Cardiac muscle cell (in vitro differentiated cells and primary cell): Measurements from ENCODE around the gene B3GALT6. TPM values are rescaled to one million over a fixed set of nuclear protein-coding genes. Genes with fewer than 3 reads are reported as not detected.
"Not testable (repeated sequence)": the region's sequence is repeated elsewhere in the genome, so short reads cannot be mapped to it uniquely, and the experiment has no call there.

ENCODE experiments used
- DNase-seq, 2 donors: peaks; one replicate each; pipeline versions ENCODE4 v3.0.0 to v3.0.0-alpha.2; 2010 to 2017; ENCODE audit warnings: low read depth in 1 of 2, low spot score in 1 of 2
- H3K27ac ChIP-seq: fragments of 200-600 bp; sonication (generic); 2 replicates; pipeline ENCODE4 v1.5.1; 2016
- H3K27me3 ChIP-seq: fragments of 200-600 bp; sonication (generic); 2 replicates; pipeline ENCODE4 v1.6.0; 2016; ENCODE audit warnings: control low read depth
- H3K36me3 ChIP-seq: fragments of 200-600 bp; sonication (generic); 2 replicates; pipeline ENCODE4 v1.5.1; 2016; ENCODE audit warnings: control low read depth
- H3K4me1 ChIP-seq: fragments of 200-600 bp; sonication (generic); 2 replicates; pipeline ENCODE4 v1.8.1; 2017; ENCODE audit warnings: low read depth, mild to moderate bottlenecking, mixed run types
- H3K4me3 ChIP-seq: fragments of 200-600 bp; sonication (generic); 2 replicates; pipeline ENCODE4 v1.5.1; 2016; ENCODE audit warnings: mild to moderate bottlenecking
- H3K9me3 ChIP-seq: fragments of 200-600 bp; sonication (generic); 2 replicates; pipeline ENCODE4 v1.5.1; 2017; ENCODE audit warnings: low read depth, mild to moderate bottlenecking, control low read depth
- polyA plus RNA-seq: library from polyadenylated mRNA; unstranded; fragments of >200 nt; fragmentation: Nextera tagmentation; extraction: Ambion mirVana; gene quantifications from 2 replicates; pipeline ENCODE4 v1.2.1, GENCODE V29; 2016
- total RNA-seq: library from RNA; depleted of rRNA; stranded (reverse); fragments of >200 nt; gene quantifications from 2 replicates; pipeline ENCODE4 v1.2.3, GENCODE V29; 2016
- TF ChIP-seq, protein P1 (sequence below): IDR thresholded peaks from 2 replicates; pipeline ENCODE4 v1.5.1; 2012; ENCODE audit warnings: low read depth, mild to moderate bottlenecking, low read length

Gene B3GALT6
- total and polyA plus RNA-seq, 2 experiments from 2014 or later, result 56.8 to 58.9 TPM

DNA sequence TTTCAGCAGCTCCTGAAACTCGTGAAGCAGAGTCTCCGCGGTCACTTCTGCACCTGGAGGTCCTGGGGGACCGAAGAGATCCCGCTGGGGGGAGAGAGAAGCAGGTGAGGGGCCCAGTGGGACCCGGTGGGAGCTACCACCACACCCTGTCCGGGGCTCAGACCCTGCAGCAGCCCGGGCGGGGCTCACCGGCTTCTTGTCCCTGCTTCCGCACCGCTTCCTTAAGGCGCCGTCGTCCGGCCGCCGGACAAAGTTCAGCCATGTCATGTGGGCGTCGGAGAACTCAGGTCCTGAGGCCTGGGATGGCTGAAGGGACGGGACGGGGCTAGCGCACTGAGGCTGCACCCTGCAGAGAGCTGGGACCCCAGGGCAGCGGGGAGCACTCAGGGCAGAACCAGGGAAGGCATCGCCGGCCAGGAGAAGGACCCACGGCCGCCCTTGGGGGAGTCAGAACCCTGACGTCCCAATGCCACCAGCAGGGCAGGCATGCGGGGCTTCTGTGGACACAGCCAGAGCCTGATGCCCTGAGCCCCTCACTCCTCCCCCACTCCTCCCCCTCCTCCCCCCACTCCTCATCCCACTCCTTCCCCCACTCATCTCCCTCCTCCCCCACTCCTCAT, 12.3 kb downstream of the B3GALT6 start:
- DNase-seq, result no peak
- Histone ChIP-seq H3K27me3 (peaks cover 18% of the 10 kb centered on the region), H3K27ac (no peak overlapping the region), H3K36me3 (no peaks in the 10 kb centered on the region), H3K4me1 (peaks cover 5% of the 10 kb centered on the region), H3K4me3 (no peak overlapping the region), H3K9me3 (no peaks in the 10 kb centered on the region)
- TF ChIP-seq, protein P1, sequence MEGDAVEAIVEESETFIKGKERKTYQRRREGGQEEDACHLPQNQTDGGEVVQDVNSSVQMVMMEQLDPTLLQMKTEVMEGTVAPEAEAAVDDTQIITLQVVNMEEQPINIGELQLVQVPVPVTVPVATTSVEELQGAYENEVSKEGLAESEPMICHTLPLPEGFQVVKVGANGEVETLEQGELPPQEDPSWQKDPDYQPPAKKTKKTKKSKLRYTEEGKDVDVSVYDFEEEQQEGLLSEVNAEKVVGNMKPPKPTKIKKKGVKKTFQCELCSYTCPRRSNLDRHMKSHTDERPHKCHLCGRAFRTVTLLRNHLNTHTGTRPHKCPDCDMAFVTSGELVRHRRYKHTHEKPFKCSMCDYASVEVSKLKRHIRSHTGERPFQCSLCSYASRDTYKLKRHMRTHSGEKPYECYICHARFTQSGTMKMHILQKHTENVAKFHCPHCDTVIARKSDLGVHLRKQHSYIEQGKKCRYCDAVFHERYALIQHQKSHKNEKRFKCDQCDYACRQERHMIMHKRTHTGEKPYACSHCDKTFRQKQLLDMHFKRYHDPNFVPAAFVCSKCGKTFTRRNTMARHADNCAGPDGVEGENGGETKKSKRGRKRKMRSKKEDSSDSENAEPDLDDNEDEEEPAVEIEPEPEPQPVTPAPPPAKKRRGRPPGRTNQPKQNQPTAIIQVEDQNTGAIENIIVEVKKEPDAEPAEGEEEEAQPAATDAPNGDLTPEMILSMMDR, result no peak

DNA sequence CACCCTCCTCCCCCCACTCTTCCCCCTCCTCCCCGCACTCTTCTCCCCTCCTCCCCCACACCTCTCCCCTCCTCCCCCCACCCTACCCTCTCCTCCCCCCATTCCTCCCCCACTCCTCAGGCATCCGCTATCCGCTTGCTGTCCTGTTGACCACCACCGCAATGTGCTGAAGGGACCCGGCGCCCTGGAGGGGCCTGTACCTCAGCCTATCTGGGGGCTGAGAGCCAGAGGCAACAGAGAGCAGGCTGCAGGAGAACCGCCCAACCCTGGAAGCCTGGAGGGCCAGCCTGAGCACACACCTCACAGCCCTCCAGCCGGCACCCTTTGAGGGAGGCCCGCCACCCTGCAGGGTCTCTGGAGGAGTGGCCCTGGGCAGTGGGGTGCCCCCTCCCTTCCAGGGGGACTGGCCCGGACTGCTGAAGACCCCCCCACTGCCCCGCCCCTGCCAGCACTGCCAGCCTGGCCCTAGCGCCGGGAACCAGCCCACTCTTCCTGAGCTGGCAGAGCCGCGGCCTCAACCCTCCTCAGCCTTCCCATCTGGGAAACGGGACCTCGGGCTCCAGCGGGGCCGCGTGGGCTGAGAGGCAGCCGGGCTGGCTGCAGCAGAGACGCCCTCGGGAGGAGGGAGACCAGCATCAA, 13.3 kb downstream of the B3GALT6 start:
- no peaks in the 10 kb centered on the region for H3K9me3 ChIP-seq
- peaks cover 5% of the 10 kb centered on the region for H3K4me1 ChIP-seq
- no peak overlapping the region for H3K27ac ChIP-seq
- no peaks in the 10 kb centered on the region for H3K36me3 ChIP-seq
- H3K4me3 ChIP-seq, result no peak overlapping the region
- H3K27me3 ChIP-seq, result peaks cover 18% of the 10 kb centered on the region
- TF ChIP-seq, protein P1, result no peak
- DNase-seq, result no peak

DNA sequence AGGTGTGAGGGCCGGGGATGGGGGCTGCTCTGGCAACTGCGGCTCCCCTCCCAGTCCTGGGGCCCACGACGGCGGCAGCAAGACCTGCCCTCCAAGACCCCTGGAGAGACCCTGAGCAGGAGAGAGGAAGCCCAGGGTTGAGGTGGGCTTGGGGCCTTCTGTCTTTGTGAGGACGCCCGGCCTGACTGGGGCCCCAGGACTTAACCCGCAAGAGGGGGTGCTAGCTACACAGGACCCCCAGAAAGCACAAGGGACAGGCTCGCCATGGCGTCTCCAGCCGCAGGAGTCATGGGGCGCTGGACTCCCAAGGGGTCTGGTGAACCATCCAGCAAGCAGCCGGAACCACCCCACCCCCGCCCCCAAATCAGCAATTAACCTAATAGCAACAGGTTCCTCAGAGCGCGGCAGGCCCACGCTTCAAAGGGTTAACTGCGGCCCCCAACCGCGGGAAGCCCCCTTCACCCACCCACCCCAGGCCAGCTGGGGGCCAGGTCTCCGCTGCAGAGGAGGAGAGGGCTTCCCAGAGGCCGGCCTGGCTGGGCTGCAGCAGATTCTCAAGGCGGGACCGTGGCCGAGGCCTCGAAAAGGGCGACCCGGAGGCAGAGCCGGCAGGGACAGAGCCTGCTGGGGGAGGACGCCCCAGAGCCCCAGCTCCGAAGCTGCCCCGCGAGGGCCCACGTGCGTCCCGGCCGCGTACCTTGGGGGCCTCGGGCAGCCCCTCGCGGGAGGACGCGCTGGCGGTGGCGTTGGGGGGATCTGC, 14.0 kb downstream of the B3GALT6 start:
- no peak overlapping the region for H3K27ac ChIP-seq
- peaks cover 18% of the 10 kb centered on the region for H3K27me3 ChIP-seq
- no peaks in the 10 kb centered on the region for H3K36me3 ChIP-seq
- H3K4me3 ChIP-seq, result no peak overlapping the region
- H3K9me3 ChIP-seq, result no peaks in the 10 kb centered on the region
- TF ChIP-seq, protein P1, result no peak
- no peak for DNase-seq
- H3K4me1 ChIP-seq, result peaks cover under 1% of the 10 kb centered on the region

DNA sequence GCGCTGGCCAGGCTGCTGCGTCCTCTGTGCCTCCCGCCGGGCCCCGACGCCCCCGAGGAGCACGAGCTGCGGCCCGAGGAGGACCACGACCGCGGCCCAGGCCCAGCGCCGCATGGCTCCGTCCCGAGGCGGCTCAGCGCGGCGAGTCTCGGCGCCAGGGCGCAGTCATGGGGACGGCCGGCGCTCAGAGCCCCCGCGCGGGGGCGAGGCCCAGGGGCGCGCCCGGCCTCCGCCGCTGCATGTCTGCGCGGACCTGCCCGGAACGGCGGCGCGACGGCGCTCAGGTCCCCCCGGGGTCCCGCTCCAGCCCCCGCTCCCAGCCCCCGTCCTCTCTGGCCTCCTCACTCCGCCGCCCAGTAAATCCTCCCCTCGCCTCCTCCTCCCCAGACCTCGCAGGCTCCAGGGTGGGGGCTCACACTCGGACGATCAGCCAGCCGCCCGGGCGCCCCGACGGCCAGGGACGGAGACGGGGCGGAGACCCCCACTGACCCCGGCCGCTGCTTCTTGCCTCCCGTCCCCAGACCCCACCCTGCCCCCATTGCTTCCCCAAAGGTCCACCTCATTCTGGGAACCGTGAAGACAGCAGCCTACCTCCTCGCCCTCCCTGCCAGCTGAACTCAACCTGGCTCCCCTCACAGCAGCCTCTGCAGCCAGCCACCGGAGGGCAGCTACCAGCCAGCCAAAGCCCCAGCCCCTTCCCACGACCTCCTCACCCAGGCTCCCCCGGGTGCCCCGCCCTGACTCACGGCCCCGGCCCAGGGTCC, 14.7 kb downstream of the B3GALT6 start, which contains the start of gene C1QTNF12:
C1QTNF12 (minus strand) TSS at position 146 of the 764 bp plus-strand sequence; CDS start at position 114, 32 bp downstream.
- no peaks in the 10 kb centered on the region for H3K4me1 ChIP-seq
- no peak within 1 kb of the TSS for H3K4me3 ChIP-seq
- H3K36me3 ChIP-seq, result no peaks in the 10 kb centered on the region
- H3K27me3 ChIP-seq, result peaks cover 18% of the 10 kb centered on the region
- TF ChIP-seq, protein P1, result no peak
- H3K9me3 ChIP-seq, result no peaks in the 10 kb centered on the region
- no peak for DNase-seq
- no peak within 1 kb of the TSS for H3K27ac ChIP-seq

DNA sequence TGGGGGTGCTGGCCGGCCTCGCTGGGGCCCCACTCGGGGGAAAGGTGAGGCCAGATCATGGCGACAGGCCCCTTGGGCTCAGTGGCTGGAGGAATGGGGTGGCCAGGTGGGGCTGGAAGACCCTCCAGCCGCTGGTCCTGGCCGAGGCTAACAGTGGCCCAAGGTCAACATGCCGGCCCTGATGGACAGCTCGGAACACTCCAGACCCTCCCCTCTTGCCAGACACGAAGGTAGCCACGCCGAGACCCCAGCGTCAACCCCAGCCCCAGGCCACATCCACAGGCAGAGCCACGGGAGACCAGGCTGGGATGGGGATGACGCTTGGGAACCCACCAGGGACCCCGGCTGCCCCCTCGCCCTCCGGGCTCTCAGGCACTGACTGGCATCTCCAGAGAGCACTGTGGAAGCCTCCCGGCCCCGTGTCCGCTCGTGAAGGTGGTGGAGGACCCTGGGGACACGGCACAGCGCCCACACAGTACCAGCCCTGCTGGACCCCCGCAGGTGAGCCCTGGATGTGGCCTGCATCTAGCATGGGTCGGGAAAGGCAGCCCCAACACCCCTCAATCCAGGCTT, 15.4 kb downstream of the B3GALT6 start:
- no peak for DNase-seq
- no peak overlapping the region for H3K27ac ChIP-seq
- no peak overlapping the region for H3K4me3 ChIP-seq
- H3K27me3 ChIP-seq, result peaks cover 18% of the 10 kb centered on the region
- TF ChIP-seq, protein P1, result no peak
- H3K36me3 ChIP-seq, result no peaks in the 10 kb centered on the region
- H3K9me3 ChIP-seq, result no peaks in the 10 kb centered on the region
- no peaks in the 10 kb centered on the region for H3K4me1 ChIP-seq

DNA sequence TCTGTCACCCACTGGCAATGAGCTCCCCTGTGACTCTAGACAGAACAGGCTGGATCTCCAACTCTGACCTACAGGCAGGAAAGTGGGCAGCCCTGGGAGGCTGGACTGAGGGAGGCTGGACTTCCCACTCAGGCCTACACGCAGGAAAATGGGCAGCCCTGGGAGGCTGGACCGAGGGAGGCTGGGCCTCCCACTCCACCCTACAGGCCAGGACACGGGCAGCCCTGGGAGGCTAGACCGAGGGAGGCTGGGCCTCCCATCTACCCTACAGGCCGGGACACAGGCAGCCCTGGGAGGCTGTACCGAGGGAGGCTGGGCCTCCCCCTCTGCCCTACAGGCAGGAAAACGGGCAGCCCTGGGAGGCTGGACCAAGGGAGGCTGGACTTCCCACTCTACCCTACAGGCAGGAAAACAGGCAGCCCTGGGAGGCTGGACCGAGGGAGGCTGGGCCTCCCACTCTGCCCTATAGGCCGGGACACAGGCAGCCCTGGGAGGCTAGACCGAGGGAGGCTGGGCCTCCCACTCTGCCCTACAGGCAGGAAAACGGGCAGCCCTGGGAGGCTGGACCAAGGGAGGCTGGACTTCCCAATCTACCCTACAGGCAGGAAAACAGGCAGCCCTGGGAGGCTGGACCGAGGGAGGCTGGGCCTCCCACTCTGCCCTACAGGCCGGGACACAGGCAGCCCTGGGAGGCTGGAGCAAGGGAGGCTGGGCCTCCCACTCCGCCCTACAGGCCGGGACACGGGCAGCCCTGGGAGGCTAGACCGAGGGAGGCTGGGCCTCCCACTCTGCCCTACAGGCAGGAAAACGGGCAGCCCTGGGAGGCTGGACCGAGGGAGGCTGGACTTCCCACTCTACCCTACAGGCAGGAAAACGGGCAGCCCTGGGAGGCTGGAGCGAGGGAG, 16.2 kb downstream of the B3GALT6 start:
- DNase-seq, H3K27ac ChIP-seq, H3K4me1 ChIP-seq, H3K9me3 ChIP-seq, H3K36me3 ChIP-seq, H3K4me3 ChIP-seq: not testable (repeated sequence)
- peaks cover 18% of the 10 kb centered on the region for H3K27me3 ChIP-seq
